NB4 (cell line): ENCODE measurements around the gene MAPK1.
"Not testable (repeated sequence)": the region's sequence is repeated elsewhere in the genome, so short reads cannot be mapped to it uniquely, and the experiment has no call there.

Source experiments
- MYC ChIP-seq: IDR thresholded peaks from 2 replicates; pipeline ENCODE4 v1.6.1; 2011; ENCODE audit warnings: low read depth, low read length
- POLR2A ChIP-seq: IDR thresholded peaks from 2 replicates; pipeline ENCODE4 v1.6.1; 2011; ENCODE audit warnings: mild to moderate bottlenecking; ENCODE audit not compliant: insufficient read length; ENCODE audit errors: extremely low read depth
- TF ChIP-seq, protein P1 (sequence below): IDR thresholded peaks from one replicate; pipeline ENCODE4 v1.5.1; 2012; ENCODE audit warnings: low read depth, low read length

DNA sequence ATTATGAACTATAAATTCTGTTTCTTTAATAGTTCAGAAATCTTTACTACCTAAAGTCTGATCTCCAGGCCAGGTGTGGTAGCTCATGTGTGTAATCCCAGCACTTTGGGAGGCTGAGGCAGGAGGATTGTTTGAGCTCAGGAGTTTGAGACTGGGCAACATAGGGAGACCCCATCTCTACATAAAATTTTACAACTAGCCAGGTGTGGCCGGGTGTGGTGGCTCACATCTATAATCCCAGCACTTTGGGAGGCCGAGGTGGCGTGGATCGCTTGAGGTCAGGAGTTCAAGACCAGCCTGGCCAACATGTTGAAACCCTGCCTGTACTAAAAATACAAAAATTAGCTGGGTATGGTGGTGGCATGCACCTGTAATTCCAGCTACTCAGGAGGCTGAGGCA, 5.3 kb upstream of the MAPK1 start:
- TF ChIP-seq, protein P1, sequence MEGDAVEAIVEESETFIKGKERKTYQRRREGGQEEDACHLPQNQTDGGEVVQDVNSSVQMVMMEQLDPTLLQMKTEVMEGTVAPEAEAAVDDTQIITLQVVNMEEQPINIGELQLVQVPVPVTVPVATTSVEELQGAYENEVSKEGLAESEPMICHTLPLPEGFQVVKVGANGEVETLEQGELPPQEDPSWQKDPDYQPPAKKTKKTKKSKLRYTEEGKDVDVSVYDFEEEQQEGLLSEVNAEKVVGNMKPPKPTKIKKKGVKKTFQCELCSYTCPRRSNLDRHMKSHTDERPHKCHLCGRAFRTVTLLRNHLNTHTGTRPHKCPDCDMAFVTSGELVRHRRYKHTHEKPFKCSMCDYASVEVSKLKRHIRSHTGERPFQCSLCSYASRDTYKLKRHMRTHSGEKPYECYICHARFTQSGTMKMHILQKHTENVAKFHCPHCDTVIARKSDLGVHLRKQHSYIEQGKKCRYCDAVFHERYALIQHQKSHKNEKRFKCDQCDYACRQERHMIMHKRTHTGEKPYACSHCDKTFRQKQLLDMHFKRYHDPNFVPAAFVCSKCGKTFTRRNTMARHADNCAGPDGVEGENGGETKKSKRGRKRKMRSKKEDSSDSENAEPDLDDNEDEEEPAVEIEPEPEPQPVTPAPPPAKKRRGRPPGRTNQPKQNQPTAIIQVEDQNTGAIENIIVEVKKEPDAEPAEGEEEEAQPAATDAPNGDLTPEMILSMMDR: not testable (repeated sequence)
- TF ChIP-seq MYC, POLR2A: not testable (repeated sequence)
